ENCODE results near the gene PRKAG2. TPM values are rescaled to one million over a fixed set of nuclear protein-coding genes. Genes with fewer than 3 reads are reported as not detected.
"Not testable (repeated sequence)": the region's sequence is repeated elsewhere in the genome, so short reads cannot be mapped to it uniquely, and the experiment has no call there.

The PRKAG2 gene
- polyA plus RNA-seq, 1 of the 3 experiments (the other 2 are of a cell fraction): 51.6 TPM

DNA sequence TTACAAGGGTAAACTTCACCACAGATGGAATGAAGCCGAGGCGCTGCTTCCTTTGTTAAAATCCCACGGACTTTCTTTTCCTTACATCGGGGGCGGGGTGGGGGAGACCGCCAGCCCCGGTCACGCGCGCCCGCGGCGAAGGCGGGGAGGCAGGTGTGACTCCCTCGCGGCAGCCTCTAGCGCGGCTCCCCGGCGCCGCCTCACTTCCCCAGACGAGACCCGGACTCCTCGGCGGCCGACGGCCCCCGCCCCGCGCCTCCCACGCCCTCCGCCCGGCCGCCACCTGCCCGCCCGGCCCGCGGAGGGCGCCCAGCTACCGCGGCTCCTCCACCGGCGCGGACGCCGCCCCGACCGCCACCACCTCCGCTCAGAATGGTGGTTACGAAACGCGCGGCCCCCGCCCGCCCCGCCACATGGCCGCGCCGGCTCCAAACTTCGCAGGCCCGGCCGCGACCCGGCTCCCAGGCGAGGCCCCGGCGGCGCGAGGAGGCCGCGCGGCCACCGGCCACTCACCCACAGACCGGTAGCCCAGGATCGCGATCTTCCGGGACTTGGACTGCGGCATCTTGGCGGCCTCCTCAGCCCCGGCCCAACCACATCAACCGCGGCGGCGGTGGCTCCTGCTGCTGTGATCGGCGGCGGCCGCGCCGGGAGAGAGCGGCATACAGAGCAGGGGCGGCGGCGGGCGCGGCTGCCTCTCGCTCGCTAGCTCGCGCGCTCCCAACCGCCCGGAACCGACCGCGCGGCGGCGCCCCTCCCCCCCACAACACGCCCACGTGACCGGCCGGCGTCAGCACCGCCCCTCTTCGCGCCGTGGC, 357.8 kb downstream of the PRKAG2 start:
- CTCF ChIA-PET: interaction anchor here (0.6 to 3.2 kb wide), 6 partner anchors 9 to 648 kb away, joined by 3 to 18 read pairs (median 4); no protein-coding TSS in a partner anchor
- Histone ChIP-seq H4K20me1 (ENCODE audit: insufficient read depth) (peaks cover 48% of the 10 kb centered on the region), H3K79me2 (ENCODE audit: insufficient read depth) (peaks cover 52% of the 10 kb centered on the region), H3K27ac (ENCODE audit: low read depth in 2 of 2, low read length in 1 of 2) (peak overlapping the region; percentile 84 to 91), H3K9ac (peak overlapping the region; percentile 88), H3K4me3 (ENCODE audit: low read depth in 2 of 2, low read length in 1 of 2) (peak overlapping the region; percentile 77 to 81), H3K4me2 (peak overlapping the region; percentile 89), H3K4me1 (ENCODE audit: control insufficient read depth in 1 of 2, insufficient read depth in 2 of 2, low read depth in 1 of 2, low read length in 1 of 2) (peaks cover 6 to 19% of the 10 kb centered on the region in 2 experiments; a peak in 2 of 4 replicates)
- not testable (repeated sequence) for H3K9me2 ChIP-seq; H2AFZ ChIP-seq (ENCODE audit: low read depth); H3K9me3 ChIP-seq; H3F3A ChIP-seq (replicated peaks; ENCODE audit: insufficient read depth); H3K27me3 ChIP-seq (ENCODE audit: insufficient read depth); H3K36me3 ChIP-seq (replicated peaks in 1 of 2; ENCODE audit: control insufficient read depth in 1 of 2, insufficient read depth in 2 of 2, low read length in 1 of 2)
- peak; percentile 77 for DNase-seq
- WGBS (ENCODE audit: low lambda C conversion rate): 0% methylated on average over 6 of the region's 118 CpGs
- TF ChIP-seq, protein P1, sequence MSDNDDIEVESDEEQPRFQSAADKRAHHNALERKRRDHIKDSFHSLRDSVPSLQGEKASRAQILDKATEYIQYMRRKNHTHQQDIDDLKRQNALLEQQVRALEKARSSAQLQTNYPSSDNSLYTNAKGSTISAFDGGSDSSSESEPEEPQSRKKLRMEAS (IDR thresholded peaks at IDR 0.05; ENCODE audit: low read depth): peak; percentile 26; the same call in 1 of the 2 replicates
- TF ChIP-seq USF1 (IDR thresholded peaks at IDR 0.05; ENCODE audit: borderline replicate concordance, low read depth) (0 out of 2 replicates have a peak, but pooled peaks have one; percentile 21), MXI1 (IDR thresholded peaks at IDR 0.05; ENCODE audit: low read depth, low read length) (peak; percentile 70), SMC3 (IDR thresholded peaks at IDR 0.05; ENCODE audit: low read depth, low read length) (peak; percentile 2; the same call in 1 of the 2 replicates)
- POLR2A ChIA-PET: interaction anchor here (0.9 to 2.7 kb wide), 2 partner anchors 20 to 109 kb away, joined by 3 to 9 read pairs; partner anchors contain the start of gene WDR86

DNA sequence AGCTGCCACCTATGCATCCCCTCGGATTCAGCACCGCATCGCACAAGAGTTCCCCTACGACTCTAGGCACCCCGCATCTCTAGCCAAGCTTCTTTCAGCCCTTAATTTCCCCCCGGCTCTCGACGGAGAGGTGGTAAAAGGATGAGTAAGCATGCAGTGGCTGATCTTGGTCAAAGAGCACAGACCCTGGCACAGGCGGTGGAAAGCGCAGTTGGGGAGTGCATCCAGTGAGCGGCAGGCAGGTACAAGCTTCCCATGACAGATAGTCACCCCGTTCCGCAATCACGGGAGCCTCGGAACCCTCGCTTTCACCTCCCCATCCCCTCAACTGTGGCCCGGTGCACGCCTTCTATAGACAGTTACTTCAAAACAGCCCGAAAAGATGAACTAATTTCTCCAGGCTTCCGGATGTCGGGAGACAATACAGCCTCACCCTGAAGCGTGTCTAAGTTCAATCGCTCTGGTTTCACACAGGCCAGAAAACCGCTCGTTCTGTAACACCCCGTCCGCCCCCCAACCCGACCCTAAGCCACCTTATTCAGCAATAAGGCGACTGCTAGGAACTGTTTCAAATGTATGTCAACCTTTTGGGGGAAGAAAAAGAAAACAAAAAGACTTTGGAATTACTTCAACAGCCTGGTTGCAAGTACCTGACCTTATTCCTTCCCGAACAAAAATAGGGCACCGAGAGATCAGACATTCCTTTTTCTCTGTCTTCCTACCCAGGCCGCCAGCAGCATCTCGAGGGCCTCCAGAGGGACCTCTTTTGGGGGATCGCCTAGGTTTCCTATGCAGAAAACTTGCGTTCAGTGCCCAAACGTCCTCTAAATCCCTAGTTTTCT, 358.6 kb downstream of the PRKAG2 start:
- peak; percentile 8; the same call in 1 of the 2 replicates for TF ChIP-seq TAF1 (IDR thresholded peaks at IDR 0.05; ENCODE audit: borderline replicate concordance, low read depth, low read length)
- TF ChIP-seq CHD2 (IDR thresholded peaks at IDR 0.05; ENCODE audit: low read length, partially characterized antibody): no peak
- TF ChIP-seq, protein P1 (IDR thresholded peaks at IDR 0.05; ENCODE audit: low read depth): peak; percentile 69
- TF ChIP-seq MEF2A (IDR thresholded peaks at IDR 0.05; ENCODE audit: borderline replicate concordance, low read depth): no peak
- 0 out of 2 replicates have a peak, but pooled peaks have one; percentile 1 for TF ChIP-seq FOSL2 (IDR thresholded peaks at IDR 0.05; ENCODE audit: borderline replicate concordance, low read depth)
- peak; percentile 13; the same call in 1 of the 2 replicates for TF ChIP-seq GATA2 (CRISPR knock-in tag; IDR thresholded peaks at IDR 0.05)
- 0 out of 2 replicates have a peak, but pooled peaks have one; percentile 8 for TF ChIP-seq CTCF (IDR thresholded peaks at IDR 0.05)
- TF ChIP-seq SIN3A (IDR thresholded peaks at IDR 0.05; ENCODE audit: borderline replicate concordance, low read depth, low read length): peak; percentile 75; the same call in 1 of the 2 replicates
- Histone ChIP-seq H3K27ac (ENCODE audit: low read depth in 2 of 2, low read length in 1 of 2) (peak overlapping the region; percentile 84 to 91), H4K20me1 (ENCODE audit: insufficient read depth) (peaks cover 56% of the 10 kb centered on the region), H3K9me2 (no peaks in the 10 kb centered on the region), H2AFZ (ENCODE audit: low read depth) (no peak overlapping the region), H3K9me3 (no peaks in the 10 kb centered on the region), H3K79me2 (ENCODE audit: insufficient read depth) (peaks cover 60% of the 10 kb centered on the region), H3K4me1 (ENCODE audit: control insufficient read depth in 1 of 2, insufficient read depth in 2 of 2, low read depth in 1 of 2, low read length in 1 of 2) (peaks cover 6 to 19% of the 10 kb centered on the region in 2 experiments; a peak in 2 of 4 replicates), H3K27me3 (ENCODE audit: insufficient read depth) (no peaks in the 10 kb centered on the region), H3K36me3 (replicated peaks in 1 of 2; ENCODE audit: control insufficient read depth in 1 of 2, insufficient read depth in 2 of 2, low read length in 1 of 2) (no peaks in the 10 kb centered on the region), H3K9ac (peak overlapping the region; percentile 88), H3F3A (replicated peaks; ENCODE audit: insufficient read depth) (no peaks in the 10 kb centered on the region), H3K4me3 (ENCODE audit: low read depth in 2 of 2, low read length in 1 of 2) (peak overlapping the region; percentile 77 to 81), H3K4me2 (peak overlapping the region; percentile 89)
- ChIA-PET POLR2A (interaction anchor here (0.7 to 2.7 kb wide), 2 partner anchors 20 to 642 kb away, joined by 3 to 9 read pairs; no protein-coding TSS in a partner anchor), CTCF (interaction anchor here (1.0 to 3.2 kb wide), 8 partner anchors 8 to 241 kb away, joined by 3 to 18 read pairs (median 4); no protein-coding TSS in a partner anchor)
- peak; percentile 50 for DNase-seq
- WGBS (ENCODE audit: low lambda C conversion rate): 2% methylated on average over 36 of the region's 36 CpGs
